ENCODE measurements around the gene SEC16A. TPM values are rescaled to one million over a fixed set of nuclear protein-coding genes. Genes with fewer than 3 reads are reported as not detected.
A peak's percentile ranks its signal among the peaks of the same experiment; 100 is the strongest.

Gene SEC16A, protein sequence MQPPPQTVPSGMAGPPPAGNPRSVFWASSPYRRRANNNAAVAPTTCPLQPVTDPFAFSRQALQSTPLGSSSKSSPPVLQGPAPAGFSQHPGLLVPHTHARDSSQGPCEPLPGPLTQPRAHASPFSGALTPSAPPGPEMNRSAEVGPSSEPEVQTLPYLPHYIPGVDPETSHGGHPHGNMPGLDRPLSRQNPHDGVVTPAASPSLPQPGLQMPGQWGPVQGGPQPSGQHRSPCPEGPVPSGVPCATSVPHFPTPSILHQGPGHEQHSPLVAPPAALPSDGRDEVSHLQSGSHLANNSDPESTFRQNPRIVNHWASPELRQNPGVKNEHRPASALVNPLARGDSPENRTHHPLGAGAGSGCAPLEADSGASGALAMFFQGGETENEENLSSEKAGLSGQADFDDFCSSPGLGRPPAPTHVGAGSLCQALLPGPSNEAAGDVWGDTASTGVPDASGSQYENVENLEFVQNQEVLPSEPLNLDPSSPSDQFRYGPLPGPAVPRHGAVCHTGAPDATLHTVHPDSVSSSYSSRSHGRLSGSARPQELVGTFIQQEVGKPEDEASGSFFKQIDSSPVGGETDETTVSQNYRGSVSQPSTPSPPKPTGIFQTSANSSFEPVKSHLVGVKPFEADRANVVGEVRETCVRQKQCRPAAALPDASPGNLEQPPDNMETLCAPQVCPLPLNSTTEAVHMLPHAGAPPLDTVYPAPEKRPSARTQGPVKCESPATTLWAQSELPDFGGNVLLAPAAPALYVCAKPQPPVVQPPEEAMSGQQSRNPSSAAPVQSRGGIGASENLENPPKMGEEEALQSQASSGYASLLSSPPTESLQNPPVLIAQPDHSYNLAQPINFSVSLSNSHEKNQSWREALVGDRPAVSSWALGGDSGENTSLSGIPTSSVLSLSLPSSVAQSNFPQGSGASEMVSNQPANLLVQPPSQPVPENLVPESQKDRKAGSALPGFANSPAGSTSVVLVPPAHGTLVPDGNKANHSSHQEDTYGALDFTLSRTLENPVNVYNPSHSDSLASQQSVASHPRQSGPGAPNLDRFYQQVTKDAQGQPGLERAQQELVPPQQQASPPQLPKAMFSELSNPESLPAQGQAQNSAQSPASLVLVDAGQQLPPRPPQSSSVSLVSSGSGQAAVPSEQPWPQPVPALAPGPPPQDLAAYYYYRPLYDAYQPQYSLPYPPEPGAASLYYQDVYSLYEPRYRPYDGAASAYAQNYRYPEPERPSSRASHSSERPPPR (N-terminal part only)
- 18.1 and 22.7 TPM in 2 replicates for total RNA-seq (2014; rRNA removed; shearing (Covaris generic))
- polyA plus RNA-seq (2015; cell fraction: cytosol; rRNA removed): 27.6 and 31.9 TPM in 2 replicates
- polyA plus RNA-seq (2015; cell fraction: nucleus; rRNA removed): 115 and 116 TPM in 2 replicates

DNA sequence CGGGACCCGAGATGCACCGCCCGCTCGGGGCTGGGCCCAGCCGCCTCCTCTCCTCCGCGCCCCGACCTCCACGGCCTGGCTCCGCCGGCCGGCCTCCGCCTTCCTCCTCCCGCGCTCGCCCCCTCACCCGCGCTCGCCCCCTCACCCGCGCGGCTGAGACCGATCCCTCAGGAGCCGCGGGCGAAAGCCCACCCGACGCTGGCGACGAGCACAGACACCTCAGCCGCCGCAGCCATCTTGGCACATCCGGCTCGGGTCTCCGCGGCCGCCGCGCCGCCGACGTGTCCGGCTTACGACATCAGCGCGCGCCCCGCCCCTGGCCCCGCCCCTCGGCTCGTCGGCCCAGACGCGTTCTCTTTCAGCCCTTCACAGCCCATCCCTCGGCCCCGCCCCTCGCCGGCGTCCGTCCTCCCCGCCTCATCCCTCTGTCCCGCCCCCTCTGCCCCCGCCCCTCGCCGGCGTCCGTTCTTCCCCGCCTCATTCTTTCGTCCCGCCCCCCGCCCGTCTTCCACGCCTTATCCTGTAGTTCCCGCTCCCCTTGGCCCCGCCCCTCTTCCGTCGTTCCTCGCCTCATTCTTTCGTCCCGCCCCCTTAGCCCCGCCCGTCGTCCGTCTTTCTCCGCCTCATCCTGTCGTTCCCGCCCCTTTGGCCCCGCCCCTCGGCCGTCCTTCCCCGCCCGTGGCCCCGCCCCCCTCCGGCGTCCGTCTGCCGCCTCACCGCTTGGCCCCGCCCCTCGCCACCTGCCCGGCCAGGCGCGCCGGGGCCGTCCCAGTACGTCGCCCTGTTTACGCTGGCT, at the start of gene SEC16A:
Gene SEC16A, minus strand, starts transcription at position 248 of the 796 bp plus-strand sequence. CDS start 5,425 bp downstream, outside the sequence.
- peak; percentile 92 for DNase-seq (ENCODE audit: low read depth)

DNA sequence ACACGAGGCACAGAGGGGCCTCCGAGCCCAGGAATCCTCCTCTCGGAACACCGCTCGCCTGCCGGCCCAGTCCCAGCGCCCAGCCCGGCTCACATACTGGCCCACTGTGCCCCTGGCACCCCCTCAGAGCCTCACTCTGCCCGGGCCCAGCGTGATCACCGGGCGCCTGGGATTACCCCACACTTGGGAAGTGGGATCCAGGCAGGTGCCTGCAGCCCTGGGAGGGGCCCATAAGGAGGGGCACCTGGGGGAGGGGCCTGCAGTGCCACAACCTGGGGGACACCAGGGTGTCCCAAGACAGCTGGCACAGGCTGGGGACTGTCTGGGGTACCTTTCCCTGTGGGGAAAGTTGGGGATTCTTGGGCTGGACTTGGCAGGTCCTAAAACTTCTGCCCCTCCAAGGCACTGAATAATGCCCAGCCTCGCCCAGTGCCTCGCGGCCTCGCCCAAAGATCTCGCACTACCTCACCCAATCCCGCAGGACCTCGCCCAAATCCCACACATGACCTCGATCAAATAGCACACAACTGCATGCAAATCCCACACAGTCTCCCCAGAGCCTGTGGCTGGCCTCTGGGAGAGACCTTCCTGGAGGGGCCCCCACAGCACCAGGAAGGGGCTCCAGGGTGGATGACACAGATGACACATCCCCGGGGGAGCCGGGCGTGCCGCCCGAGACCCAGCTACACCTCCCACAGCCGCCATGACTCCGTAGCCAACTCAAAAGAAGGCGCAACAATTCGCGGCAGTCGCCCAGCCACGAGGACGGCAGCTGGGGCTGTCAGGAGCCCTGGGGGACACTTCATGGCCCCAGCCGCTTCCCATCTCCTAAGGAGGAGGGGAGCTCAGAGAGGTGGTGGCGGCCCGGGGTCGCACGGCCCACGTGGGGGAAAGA, 49.3 kb upstream of the SEC16A start:
- DNase-seq (ENCODE audit: low read depth): no peak

DNA sequence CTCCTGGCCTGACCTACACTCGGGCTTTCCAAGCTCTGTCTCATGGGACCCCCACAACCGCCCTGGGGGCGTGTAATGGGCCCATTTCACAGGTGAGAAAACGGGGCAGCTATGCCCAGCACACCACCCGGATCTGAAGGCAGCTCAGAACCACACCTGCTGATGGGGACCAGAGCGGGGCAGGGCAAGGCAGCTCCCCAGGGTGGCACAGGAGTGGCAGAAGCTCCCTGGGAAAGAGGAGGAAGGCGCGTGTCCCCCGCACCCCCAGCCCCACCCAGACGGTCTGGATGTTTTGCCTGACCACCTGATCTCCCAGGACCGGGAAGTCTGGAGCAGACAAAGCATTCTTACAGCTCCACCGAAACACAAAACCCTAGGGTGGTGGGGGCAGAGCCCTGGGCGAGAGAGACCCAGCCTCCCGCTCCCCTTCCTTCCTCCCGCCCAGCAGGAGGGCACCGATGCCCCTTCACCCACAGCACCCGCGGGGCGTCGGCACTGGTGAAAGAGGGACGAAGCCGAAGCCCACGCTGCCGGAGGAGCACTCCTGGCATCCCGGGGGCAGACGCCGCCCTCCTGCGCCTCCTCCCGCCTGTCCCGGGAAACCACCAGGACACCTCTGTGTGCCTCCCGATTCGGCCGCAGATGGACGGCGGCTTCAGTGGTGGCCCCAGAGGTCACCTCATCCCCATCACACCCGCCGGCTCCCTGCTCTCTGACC, 48.5 kb upstream of the SEC16A start:
- no peak for DNase-seq (ENCODE audit: low read depth)

DNA sequence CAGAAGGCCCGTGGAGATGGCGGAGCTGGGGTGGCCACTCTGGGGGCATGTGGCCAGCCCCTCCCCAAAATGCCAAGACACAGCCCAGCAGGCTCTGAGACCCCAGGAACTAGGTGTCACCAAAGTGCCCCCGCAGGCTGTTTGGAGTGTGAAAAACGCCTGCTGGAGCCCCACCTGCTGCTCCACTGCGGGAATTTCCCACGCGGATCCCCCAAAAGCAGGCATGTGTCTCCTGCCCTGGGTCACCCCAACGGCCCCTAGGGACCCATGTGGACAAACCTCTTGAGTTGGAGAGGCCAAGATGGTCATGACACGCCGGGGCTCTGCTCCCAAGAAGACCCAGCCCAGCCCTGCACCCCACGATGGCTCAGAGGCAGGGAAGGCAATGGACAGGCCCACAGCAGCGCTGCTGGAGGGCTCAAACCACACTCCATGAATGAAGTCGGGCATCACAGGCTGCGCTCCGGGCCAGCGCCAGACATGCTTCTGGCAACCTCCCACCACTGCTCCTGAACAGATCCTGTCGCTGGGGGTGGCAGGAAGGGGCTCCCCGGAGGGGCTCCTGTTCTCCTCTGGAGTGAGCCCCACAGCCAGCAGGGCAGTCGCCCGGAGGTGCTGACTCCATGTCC, 47.7 kb upstream of the SEC16A start:
- no peak for DNase-seq (ENCODE audit: low read depth)

DNA sequence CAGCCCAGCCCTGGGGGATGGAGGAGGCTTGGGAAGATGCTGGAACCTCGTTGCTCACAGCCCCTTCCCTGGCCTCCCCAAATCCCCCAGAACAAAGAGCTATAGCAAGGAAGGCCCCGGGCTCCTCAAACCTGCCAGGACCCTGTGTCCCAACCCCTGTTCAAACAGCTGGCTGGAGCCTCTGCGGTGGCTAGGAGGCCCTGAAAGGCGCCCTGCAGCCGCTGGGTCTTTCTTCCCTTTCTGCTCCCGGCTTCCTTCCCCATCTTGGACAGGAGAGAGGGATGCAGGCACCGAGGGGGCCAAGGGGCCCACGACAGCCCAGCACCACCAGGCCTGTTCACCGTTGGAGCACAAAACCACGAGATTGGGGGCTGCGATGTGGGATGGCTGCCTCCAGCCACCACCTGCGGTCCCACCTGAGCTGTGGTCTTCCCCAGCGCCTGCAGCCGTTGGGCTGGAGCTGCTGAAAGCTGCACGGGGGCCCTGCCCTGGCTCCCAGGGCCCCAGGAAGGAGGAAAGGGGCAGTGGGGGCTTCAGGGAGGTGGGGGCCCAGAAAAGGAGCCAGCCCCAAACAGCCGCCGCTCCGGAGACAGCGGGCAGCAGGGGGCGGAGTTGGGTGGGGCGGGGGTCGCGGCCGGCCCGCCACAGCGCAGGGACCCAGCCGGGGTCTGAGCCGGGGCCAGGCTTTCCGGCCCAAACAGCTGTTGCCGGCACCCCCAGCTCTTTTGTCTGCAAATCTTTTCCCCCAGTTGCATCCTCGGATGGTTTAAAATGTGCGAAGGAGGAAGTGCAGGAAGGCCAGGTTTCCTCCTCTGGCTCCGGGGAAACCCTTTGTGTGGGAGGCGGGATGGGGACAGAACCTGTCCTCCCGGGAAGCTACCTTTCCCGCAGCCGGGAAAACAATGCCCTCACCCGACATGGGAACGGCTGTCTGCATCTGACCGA, 46.9 kb upstream of the SEC16A start:
- no peak for DNase-seq (ENCODE audit: low read depth)

DNA sequence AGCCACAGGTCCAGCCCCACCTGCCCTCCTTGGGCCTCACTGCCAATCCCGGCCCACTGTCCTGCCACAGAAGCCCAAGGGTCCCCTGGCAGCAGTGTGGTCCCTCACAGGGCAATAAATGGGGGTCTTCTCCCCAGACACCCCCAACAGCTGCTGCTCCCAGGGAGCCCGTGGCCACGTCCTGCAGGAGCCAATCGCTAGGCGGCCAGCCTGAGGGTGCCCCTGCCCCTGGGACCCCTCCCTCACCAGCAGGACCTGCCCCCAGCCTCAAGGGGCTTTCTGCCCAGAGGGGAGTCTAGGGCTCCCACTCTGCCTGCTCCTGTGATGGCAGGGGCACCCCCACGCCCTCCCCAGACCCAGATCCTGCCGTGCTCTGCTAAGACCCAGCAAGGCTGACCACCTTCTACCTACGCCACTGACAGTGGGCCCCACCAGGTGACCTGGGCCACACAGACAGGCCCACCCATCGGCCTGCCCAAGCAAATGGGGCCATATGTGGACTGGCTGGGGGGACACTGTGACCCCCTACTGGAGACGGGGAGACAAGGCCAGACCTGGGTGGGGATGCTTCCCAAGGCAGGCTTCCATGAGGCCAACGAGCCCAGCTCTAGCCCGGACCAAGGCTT, 46.0 kb upstream of the SEC16A start:
- DNase-seq (ENCODE audit: low read depth): no peak

DNA sequence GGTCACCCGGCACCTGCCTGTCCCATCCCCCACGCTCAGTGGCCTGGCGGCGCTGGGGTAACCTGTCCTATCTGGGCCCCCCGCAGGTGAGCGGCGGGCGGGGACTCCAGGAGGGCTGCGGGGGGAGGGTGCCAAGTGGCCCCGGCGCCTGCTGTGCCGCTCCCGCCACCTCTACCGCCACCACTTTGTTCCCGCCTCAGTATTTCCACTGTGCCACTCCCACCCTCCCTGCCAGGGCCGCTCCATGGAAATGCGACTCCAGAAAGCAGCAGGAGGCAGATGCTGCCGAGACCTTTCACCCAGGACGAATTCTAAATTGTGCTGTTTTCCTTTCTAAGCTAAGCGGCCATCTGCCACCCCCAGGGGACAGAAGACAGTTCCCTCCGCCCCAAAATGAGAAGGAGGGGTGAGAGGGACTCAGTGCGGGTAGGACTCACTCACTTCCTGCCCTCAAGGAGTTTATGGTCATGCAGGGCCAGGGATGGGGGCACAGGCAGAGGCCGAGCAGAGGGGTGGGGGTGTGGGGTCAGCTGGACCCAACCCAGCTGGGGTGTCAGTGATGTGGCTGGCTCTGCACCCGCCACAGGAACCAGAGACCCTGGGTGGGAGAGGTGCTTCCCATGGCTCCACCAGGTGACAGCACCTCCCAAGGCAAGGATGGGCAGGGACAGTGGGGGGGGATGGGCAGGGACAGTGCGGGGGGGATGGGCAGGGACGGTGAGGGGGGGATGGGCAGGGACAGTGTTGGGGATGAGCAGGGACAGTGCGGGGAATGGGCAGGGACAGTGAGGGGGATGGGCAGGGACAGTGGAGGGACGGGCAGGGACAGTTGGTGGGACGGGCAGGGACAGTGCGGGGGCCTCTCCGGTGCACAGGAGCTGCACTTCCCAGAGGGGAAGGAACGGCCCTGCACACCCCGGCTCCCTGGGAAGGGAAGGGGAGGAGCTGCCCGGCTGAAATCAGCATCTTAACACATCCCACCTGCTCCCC, 45.2 kb upstream of the SEC16A start:
- no peak for DNase-seq (ENCODE audit: low read depth)

DNA sequence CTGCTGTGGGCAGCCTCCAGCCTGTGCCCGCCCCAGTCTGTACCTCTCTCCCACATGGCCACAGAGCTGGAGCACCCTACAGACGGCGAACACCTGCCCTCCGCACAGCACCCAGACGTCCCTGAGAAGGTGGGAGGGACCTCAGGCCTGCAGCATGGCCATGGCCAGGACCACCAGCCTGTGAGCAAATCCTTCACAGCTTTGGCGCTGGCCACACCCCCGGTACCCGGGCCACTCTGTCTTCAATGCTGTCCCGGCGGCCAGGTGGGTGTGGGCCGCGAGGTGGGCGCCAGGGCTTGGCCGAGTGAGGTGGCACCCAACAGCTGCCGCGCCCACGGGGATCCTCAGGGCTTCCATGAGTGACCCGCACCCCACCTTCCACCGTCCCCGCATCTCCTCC, 44.3 kb upstream of the SEC16A start:
- DNase-seq (ENCODE audit: low read depth): no peak

DNA sequence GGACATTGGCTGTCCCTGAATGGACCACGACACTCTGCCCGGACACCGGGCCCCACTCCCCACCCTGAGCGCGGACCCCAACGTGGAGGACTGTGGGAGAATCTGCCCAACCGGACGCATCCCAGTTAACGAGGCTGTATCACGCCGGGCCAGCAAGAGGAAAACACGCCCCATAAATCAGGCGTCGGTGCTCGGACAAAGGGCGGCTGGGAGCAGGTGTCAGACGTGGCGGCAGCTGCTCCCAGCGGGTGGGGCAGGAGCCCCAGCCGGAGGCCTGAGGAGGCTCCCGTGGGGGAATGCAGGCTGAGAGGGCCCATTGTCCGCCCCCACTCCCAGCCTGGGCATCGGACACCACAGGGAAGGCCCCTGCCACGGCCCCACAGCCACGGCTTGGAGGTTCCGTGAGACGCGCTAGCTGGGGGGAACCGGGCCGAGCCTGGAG, 43.8 kb upstream of the SEC16A start:
- no peak for DNase-seq (ENCODE audit: low read depth)

DNA sequence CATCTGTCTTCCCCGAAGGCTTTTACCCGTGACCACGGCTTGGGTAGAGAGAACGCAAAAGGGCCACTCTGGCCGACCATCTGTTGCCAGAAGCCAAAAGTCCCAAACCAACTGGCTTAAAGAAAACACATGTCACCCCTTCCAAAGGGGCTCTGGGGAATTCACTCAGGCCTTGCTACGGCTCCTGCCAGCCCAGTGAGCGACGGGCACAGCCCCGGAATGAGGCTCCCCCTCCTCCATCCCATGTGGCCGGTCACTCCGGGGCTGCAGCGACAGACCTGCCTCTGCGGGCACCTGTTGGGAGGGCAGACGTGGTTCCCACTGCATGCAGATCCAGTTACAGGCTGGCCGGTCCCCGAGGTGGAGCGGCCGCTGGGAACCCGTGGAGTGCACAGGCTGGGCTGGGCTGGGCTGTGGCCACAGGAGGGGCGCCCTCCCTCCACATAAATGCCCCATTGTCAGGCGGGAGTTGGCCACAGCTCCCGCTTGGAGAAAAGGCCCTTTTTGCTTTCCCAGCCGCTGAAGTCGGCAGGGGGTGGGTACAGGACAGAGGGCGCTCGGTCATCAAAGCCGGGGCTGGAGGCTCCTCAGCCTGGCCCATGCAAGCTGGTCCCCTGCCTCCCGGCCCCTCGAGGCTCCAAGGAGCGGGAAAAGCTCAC, 43.1 kb upstream of the SEC16A start:
- DNase-seq (ENCODE audit: low read depth): no peak

DNA sequence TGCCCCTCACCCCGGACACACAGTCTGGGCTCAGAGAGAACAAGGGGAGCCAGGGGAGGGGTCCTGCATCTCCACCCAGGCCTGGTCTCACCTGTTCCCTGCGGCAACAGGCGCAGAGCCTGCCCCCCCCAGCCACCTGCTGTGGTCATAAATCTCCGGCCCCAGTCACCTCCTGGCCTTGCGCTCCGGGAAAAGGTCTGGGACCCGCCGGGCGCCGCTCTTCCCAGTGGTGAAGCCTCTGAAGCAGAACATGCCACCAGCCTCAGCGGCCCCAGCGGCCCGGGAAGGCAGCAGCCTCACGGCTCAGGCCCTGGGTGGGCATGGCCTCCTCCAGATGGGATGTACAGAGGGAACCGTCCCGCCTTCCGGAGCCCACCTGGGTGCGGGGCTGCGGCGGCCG, 42.4 kb upstream of the SEC16A start:
- no peak for DNase-seq (ENCODE audit: low read depth)

DNA sequence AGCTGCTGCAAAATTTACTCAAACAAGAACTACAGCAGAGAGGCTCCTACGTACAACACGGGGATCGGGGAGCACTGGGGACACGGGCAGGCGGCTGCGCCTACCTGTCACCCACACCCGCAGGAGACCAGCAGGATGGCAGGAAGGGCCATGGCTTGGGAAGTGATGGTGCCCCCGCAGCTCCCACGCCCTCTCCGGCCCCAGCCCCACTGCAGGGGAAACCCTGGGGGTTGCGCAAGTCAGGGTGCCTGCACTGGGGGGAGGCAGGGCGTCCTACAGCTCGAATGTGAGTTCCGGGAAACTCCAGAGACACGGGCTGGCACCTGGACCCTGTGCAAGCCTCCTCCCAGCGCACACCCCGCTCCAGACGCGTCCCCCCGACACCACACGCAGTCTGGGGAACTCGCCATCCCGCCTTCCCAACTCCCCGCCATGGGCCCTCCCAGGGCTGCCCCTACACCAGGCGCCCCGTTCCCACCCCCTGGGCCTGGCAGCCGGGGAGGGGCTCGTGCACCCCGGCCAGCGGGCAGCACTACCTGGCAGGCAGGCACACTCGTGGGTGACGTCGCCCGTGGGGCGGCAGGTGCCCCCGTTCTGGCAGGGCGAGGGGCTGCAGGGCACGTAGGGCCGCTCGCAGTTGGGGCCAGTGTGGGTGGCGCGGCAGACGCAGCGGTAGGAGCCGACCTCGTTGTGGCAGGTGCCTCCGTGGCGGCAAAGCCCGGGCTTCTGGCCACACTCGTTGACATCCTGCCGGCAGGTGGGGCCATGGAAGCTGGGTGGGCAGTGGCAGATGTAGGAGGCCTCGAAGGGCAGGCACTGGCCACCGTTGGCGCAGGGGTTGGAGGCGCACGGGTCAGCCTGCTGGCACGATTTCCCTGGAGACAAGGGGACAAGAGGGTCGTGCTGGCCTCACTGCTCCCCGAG, 39.7 kb upstream of the SEC16A start:
- no peak for DNase-seq (ENCODE audit: low read depth)

DNA sequence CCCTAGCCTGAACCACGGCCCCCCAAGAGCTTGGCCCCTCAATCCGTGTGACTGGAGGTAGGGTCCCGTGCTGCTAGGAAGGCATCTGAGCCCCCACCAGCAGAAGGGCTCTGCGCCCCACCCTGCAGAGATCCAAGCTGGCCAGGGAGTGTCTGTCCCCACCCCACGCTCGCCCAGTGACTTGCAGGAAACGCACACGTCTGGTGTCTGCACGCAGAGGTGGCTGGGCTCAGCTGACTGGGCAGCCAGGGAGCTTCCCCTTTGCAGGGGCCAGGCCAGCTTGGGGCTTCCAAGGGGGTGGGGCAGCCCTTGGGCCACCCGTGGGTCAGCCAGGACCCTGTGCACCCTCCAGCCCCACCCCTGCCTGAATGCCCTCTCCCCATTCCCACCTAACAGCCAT, 38.7 kb upstream of the SEC16A start:
- no peak for DNase-seq (ENCODE audit: low read depth)

DNA sequence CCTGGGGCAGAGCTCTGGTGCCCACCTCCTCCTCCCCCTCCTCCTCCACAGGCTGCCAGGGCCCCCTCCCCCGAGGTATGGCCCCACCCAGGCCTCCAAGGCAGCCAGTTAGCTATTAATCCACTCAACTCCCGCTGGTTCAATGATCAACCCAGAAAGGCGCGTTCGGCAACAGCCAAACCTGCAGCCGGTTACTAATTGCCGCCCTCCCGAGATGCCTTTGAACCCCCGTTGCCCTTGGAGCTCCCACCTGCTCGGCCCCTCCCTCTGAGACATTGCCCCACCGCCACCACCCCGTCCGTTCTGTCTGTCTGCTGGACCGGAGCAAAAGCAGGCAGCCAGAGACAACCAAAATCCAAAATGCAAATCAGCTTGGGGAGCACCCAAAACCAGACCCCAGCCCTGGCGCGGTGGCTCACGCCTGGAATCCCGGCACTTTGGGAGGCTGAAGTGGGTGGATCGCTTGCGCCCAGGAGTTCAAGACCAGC, 37.3 kb upstream of the SEC16A start:
- DNase-seq (ENCODE audit: low read depth): no peak
